GM23338 (cell line): ENCODE results near the gene ABCF2. TPM values are rescaled to one million over a fixed set of nuclear protein-coding genes. Genes with fewer than 3 reads are reported as not detected.

Experiments
- ATAC-seq: fragments of 200-7000 bp; cut with Tn5 transposase; 3 replicates; pipeline ENCODE4 v1.9.1; 2020
- DNase-seq: peaks from one replicate; pipeline ENCODE4 v3.0.0-alpha.2; 2015; ENCODE audit warnings: low spot score
- H2AFZ ChIP-seq: fragments of 200-600 bp; sonication (generic); 2 replicates; pipeline ENCODE4 v1.8.0; 2016; ENCODE audit warnings: antibody characterized with exemption, mild to moderate bottlenecking, moderate library complexity
- H3F3A ChIP-seq: fragments of 200-600 bp; sonication (generic); replicated peaks from 2 replicates; pipeline ENCODE4 v1.8.0; 2017; ENCODE audit warnings: antibody characterized with exemption, mixed run types, low read depth
- H3K27ac ChIP-seq: fragments of 200-600 bp; sonication (generic); 2 replicates; pipeline ENCODE4 v1.6.1; 2016; ENCODE audit warnings: low read depth
- H3K27me3 ChIP-seq: fragments of 200-600 bp; sonication (generic); 2 replicates; pipeline ENCODE4 v1.8.0; 2016; ENCODE audit warnings: mild to moderate bottlenecking, mixed run types, moderate library complexity; ENCODE audit not compliant: insufficient read depth
- H3K36me3 ChIP-seq: fragments of 200-600 bp; sonication (generic); 2 replicates; pipeline ENCODE4 v1.8.0; 2016; ENCODE audit warnings: mild to moderate bottlenecking; ENCODE audit not compliant: insufficient read depth
- H3K4me1 ChIP-seq: fragments of 200-600 bp; sonication (generic); 2 replicates; pipeline ENCODE4 v1.8.0; 2016; ENCODE audit warnings: mild to moderate bottlenecking, moderate library complexity; ENCODE audit not compliant: insufficient read depth
- H3K4me2 ChIP-seq: fragments of 200-600 bp; sonication (generic); 2 replicates; pipeline ENCODE4 v1.7.1; 2017; ENCODE audit warnings: mixed run types
- H3K4me3 ChIP-seq: fragments of 200-600 bp; sonication (generic); 2 replicates; pipeline ENCODE4 v1.6.1; 2016; ENCODE audit warnings: mixed run types
- H3K79me2 ChIP-seq: fragments of 200-600 bp; sonication (generic); replicated peaks from 2 replicates; pipeline ENCODE4 v1.8.0; 2017; ENCODE audit warnings: mild to moderate bottlenecking; ENCODE audit not compliant: insufficient read depth
- H3K9me2 ChIP-seq: fragments of 200-600 bp; sonication (generic); 2 replicates; pipeline ENCODE4 v1.8.0; 2017; ENCODE audit not compliant: insufficient read depth
- H4K20me1 ChIP-seq: fragments of 200-600 bp; sonication (generic); replicated peaks from 2 replicates; pipeline ENCODE4 v1.8.0; 2017; ENCODE audit warnings: mild to moderate bottlenecking; ENCODE audit not compliant: insufficient read depth
- H3K27ac Mint-ChIP-seq: 2 replicates; pipeline ENCODE4 v1.8.0; 2020; ENCODE audit warnings: inconsistent platforms, mild to moderate bottlenecking, moderate library complexity, mixed read lengths
- H3K27me3 Mint-ChIP-seq: 3 replicates; pipeline ENCODE4 v1.8.0; 2022; ENCODE audit warnings: low read depth, mild to moderate bottlenecking, moderate library complexity, mixed read lengths, inconsistent platforms; ENCODE audit not compliant: insufficient read depth, poor library complexity
- H3K36me3 Mint-ChIP-seq: 3 replicates; pipeline ENCODE4 v1.8.0; 2021; ENCODE audit warnings: low read depth, mild to moderate bottlenecking, inconsistent platforms, moderate library complexity, mixed read lengths
- H3K4me1 Mint-ChIP-seq: 3 replicates; pipeline ENCODE4 v1.8.0; 2020; ENCODE audit warnings: mild to moderate bottlenecking, inconsistent platforms, mixed read lengths
- H3K4me3 Mint-ChIP-seq: 3 replicates; pipeline ENCODE4 v1.8.0; 2021; ENCODE audit warnings: moderate library complexity, mild to moderate bottlenecking, inconsistent platforms, mixed read lengths
- H3K9me3 Mint-ChIP-seq: 3 replicates; pipeline ENCODE4 v1.8.0; 2020; ENCODE audit warnings: moderate library complexity, mild to moderate bottlenecking, inconsistent platforms, mixed read lengths
- CREB1 ChIP-seq: fragments of 250-450 bp; sonication (Bioruptor Pico); IDR thresholded peaks from 2 replicates; pipeline ENCODE4 v1.5.0; 2020; ENCODE audit warnings: low read depth, mild to moderate bottlenecking, moderate library complexity
- EZH2 ChIP-seq: fragments of 200-600 bp; sonication (generic); IDR thresholded peaks from one replicate; pipeline ENCODE4 v1.8.0; 2017; ENCODE audit warnings: antibody characterized with exemption, mild to moderate bottlenecking, low read depth; ENCODE audit not compliant: unreplicated experiment
- EZH2phosphoT487 ChIP-seq: fragments of 200-600 bp; sonication (generic); IDR thresholded peaks from one replicate; pipeline ENCODE4 v1.8.1; 2018; ENCODE audit warnings: antibody characterized with exemption; ENCODE audit not compliant: unreplicated experiment
- JUNB ChIP-seq: IDR thresholded peaks from one replicate; pipeline ENCODE4 v1.6.1; 2016; ENCODE audit warnings: antibody characterized with exemption; ENCODE audit not compliant: unreplicated experiment
- NANOG ChIP-seq: IDR thresholded peaks from 2 replicates; pipeline ENCODE4 v1.6.1; 2016; ENCODE audit warnings: antibody characterized with exemption, borderline replicate concordance
- POLR2AphosphoS5 ChIP-seq: IDR thresholded peaks from 2 replicates; pipeline ENCODE4 v1.6.1; 2016; ENCODE audit warnings: antibody characterized with exemption, low read depth
- STAT1 ChIP-seq: IDR thresholded peaks from one replicate; pipeline ENCODE4 v1.6.1; 2016; ENCODE audit warnings: antibody characterized with exemption; ENCODE audit not compliant: unreplicated experiment
- ZNF114 ChIP-seq: fragments of 250-450 bp; sonication (Bioruptor Pico); IDR thresholded peaks from 2 replicates; pipeline ENCODE4 v1.5.0; 2020; ENCODE audit warnings: mild to moderate bottlenecking, moderate library complexity
- ZNF331 ChIP-seq: fragments of 250-450 bp; sonication (Bioruptor Pico); IDR thresholded peaks from 2 replicates; pipeline ENCODE4 v1.5.0; 2020; ENCODE audit warnings: low read depth, mild to moderate bottlenecking, moderate library complexity
- polyA plus RNA-seq: library from polyadenylated mRNA; unstranded; fragments of >200 nt; fragmentation: Nextera tagmentation; extraction: Ambion mirVana; gene quantifications from 2 replicates; pipeline ENCODE4 v1.2.1, GENCODE V29; 2016
- total RNA-seq: library from RNA; depleted of rRNA; stranded (reverse); fragments of >200 nt; shearing (Covaris generic); gene quantifications from 2 replicates; pipeline ENCODE4 v1.2.3, GENCODE V29; 2014
- TF ChIP-seq, protein P1 (sequence below): IDR thresholded peaks from 2 replicates; pipeline ENCODE4 v1.6.1; 2016; ENCODE audit warnings: antibody characterized with exemption
- TF ChIP-seq, protein P2 (sequence below), 2 experiments: fragments of 200-600 bp in 1 of 2; sonication (generic) in 1 of 2; conservative IDR thresholded peaks; 2 replicates each; pipeline versions ENCODE4 v1.5.1 to v1.6.1; 2016 to 2017; ENCODE audit warnings: antibody characterized with exemption in 2 of 2, low read depth in 2 of 2, mild to moderate bottlenecking in 2 of 2, moderate library complexity in 1 of 2
- TF ChIP-seq, protein P3 (sequence below): fragments of 250-450 bp; sonication (Bioruptor Pico); IDR thresholded peaks from 2 replicates; pipeline ENCODE4 v1.5.0; 2020; ENCODE audit warnings: mild to moderate bottlenecking, moderate library complexity
- TF ChIP-seq, protein P4 (sequence below): IDR thresholded peaks from one replicate; pipeline ENCODE4 v1.6.1; 2018; ENCODE audit warnings: antibody characterized with exemption; ENCODE audit not compliant: unreplicated experiment

ABCF2 gene
- total and polyA plus RNA-seq, 2 experiments from 2014 or later = 18.7 to 58.7 TPM

DNA sequence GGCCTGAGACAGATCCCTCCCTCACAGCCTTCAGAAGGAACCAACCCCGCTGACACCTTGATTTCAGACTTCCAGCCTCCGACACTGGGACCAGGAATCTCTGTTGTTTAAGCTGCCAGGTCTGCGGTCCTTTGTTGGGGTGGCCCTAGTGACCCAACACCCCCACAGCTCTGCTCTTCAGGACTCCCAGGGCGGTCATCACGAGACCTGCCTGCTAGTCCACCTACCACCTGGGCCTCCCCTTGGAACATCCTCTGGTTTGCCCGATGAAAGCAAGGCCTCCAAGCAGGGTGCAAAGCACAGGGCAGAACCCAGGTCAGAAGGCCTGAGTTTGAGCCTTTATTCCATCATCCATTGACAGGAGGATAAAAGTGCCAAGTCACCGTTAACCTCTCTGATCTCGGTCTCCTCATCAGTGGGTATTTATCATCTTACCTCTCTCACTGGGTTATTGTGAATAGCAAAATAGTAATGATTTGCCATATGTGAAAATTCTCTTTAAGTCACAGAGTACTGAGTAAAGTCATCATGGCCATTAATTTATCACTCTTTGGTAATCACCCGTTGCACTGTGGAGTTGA lies 38.4 kb upstream of the ABCF2 start:
- H3K79me2 ChIP-seq = no peaks in the 10 kb centered on the region
- ATAC-seq = no peak

More for the DNA sequence above, 38.4 kb upstream of the ABCF2 start:
- Histone ChIP-seq H3K36me3 (no peaks in the 10 kb centered on the region), H3K27me3 (no peaks in the 10 kb centered on the region), H3K4me1 (no peaks in the 10 kb centered on the region), H3F3A (no peaks in the 10 kb centered on the region), H3K9me2 (no peaks in the 10 kb centered on the region), H2AFZ (no peak overlapping the region), H3K4me2 (no peak overlapping the region), H4K20me1 (no peaks in the 10 kb centered on the region), H3K27ac (no peak overlapping the region), H3K4me3 (no peak overlapping the region)
- Mint-ChIP-seq H3K4me1 (peaks cover 1% of the 10 kb centered on the region; the same call in 1 of the 3 replicates), H3K27me3 (peaks cover 10% of the 10 kb centered on the region), H3K36me3 (no peaks in the 10 kb centered on the region), H3K9me3 (no peaks in the 10 kb centered on the region), H3K27ac (no peak overlapping the region), H3K4me3 (no peak overlapping the region)
- TF ChIP-seq EZH2 (no peak), STAT1 (no peak), EZH2phosphoT487 (no peak), JUNB (no peak), ZNF114 (no peak), ZNF331 (CRISPR knock-in tag) (no peak), NANOG (no peak), CREB1 (CRISPR knock-in tag) (no peak), POLR2AphosphoS5 (no peak)
- TF ChIP-seq, protein P1, sequence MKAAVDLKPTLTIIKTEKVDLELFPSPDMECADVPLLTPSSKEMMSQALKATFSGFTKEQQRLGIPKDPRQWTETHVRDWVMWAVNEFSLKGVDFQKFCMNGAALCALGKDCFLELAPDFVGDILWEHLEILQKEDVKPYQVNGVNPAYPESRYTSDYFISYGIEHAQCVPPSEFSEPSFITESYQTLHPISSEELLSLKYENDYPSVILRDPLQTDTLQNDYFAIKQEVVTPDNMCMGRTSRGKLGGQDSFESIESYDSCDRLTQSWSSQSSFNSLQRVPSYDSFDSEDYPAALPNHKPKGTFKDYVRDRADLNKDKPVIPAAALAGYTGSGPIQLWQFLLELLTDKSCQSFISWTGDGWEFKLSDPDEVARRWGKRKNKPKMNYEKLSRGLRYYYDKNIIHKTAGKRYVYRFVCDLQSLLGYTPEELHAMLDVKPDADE = no peak
- TF ChIP-seq, protein P2, sequence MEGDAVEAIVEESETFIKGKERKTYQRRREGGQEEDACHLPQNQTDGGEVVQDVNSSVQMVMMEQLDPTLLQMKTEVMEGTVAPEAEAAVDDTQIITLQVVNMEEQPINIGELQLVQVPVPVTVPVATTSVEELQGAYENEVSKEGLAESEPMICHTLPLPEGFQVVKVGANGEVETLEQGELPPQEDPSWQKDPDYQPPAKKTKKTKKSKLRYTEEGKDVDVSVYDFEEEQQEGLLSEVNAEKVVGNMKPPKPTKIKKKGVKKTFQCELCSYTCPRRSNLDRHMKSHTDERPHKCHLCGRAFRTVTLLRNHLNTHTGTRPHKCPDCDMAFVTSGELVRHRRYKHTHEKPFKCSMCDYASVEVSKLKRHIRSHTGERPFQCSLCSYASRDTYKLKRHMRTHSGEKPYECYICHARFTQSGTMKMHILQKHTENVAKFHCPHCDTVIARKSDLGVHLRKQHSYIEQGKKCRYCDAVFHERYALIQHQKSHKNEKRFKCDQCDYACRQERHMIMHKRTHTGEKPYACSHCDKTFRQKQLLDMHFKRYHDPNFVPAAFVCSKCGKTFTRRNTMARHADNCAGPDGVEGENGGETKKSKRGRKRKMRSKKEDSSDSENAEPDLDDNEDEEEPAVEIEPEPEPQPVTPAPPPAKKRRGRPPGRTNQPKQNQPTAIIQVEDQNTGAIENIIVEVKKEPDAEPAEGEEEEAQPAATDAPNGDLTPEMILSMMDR (conservative IDR thresholded peaks at IDR 0.05; ENCODE audit: low read depth in 2 of 2) = no peak
- TF ChIP-seq, protein P3, sequence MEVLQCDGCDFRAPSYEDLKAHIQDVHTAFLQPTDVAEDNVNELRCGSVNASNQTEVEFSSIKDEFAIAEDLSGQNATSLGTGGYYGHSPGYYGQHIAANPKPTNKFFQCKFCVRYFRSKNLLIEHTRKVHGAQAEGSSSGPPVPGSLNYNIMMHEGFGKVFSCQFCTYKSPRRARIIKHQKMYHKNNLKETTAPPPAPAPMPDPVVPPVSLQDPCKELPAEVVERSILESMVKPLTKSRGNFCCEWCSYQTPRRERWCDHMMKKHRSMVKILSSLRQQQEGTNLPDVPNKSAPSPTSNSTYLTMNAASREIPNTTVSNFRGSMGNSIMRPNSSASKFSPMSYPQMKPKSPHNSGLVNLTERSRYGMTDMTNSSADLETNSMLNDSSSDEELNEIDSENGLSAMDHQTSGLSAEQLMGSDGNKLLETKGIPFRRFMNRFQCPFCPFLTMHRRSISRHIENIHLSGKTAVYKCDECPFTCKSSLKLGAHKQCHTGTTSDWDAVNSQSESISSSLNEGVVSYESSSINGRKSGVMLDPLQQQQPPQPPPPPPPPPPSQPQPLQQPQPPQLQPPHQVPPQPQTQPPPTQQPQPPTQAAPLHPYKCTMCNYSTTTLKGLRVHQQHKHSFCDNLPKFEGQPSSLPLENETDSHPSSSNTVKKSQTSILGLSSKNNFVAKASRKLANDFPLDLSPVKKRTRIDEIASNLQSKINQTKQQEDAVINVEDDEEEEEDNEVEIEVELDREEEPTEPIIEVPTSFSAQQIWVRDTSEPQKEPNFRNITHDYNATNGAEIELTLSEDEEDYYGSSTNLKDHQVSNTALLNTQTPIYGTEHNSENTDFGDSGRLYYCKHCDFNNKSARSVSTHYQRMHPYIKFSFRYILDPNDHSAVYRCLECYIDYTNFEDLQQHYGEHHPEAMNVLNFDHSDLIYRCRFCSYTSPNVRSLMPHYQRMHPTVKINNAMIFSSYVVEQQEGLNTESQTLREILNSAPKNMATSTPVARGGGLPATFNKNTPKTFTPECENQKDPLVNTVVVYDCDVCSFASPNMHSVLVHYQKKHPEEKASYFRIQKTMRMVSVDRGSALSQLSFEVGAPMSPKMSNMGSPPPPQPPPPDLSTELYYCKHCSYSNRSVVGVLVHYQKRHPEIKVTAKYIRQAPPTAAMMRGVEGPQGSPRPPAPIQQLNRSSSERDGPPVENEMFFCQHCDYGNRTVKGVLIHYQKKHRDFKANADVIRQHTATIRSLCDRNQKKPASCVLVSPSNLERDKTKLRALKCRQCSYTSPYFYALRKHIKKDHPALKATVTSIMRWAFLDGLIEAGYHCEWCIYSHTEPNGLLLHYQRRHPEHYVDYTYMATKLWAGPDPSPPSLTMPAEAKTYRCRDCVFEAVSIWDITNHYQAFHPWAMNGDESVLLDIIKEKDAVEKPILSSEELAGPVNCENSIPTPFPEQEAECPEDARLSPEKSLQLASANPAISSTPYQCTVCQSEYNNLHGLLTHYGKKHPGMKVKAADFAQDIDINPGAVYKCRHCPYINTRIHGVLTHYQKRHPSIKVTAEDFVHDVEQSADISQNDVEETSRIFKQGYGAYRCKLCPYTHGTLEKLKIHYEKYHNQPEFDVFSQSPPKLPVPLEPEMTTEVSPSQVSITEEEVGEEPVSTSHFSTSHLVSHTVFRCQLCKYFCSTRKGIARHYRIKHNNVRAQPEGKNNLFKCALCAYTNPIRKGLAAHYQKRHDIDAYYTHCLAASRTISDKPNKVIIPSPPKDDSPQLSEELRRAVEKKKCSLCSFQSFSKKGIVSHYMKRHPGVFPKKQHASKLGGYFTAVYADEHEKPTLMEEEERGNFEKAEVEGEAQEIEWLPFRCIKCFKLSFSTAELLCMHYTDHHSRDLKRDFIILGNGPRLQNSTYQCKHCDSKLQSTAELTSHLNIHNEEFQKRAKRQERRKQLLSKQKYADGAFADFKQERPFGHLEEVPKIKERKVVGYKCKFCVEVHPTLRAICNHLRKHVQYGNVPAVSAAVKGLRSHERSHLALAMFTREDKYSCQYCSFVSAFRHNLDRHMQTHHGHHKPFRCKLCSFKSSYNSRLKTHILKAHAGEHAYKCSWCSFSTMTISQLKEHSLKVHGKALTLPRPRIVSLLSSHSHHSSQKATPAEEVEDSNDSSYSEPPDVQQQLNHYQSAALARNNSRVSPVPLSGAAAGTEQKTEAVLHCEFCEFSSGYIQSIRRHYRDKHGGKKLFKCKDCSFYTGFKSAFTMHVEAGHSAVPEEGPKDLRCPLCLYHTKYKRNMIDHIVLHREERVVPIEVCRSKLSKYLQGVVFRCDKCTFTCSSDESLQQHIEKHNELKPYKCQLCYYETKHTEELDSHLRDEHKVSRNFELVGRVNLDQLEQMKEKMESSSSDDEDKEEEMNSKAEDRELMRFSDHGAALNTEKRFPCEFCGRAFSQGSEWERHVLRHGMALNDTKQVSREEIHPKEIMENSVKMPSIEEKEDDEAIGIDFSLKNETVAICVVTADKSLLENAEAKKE = no peak
- TF ChIP-seq, protein P4, sequence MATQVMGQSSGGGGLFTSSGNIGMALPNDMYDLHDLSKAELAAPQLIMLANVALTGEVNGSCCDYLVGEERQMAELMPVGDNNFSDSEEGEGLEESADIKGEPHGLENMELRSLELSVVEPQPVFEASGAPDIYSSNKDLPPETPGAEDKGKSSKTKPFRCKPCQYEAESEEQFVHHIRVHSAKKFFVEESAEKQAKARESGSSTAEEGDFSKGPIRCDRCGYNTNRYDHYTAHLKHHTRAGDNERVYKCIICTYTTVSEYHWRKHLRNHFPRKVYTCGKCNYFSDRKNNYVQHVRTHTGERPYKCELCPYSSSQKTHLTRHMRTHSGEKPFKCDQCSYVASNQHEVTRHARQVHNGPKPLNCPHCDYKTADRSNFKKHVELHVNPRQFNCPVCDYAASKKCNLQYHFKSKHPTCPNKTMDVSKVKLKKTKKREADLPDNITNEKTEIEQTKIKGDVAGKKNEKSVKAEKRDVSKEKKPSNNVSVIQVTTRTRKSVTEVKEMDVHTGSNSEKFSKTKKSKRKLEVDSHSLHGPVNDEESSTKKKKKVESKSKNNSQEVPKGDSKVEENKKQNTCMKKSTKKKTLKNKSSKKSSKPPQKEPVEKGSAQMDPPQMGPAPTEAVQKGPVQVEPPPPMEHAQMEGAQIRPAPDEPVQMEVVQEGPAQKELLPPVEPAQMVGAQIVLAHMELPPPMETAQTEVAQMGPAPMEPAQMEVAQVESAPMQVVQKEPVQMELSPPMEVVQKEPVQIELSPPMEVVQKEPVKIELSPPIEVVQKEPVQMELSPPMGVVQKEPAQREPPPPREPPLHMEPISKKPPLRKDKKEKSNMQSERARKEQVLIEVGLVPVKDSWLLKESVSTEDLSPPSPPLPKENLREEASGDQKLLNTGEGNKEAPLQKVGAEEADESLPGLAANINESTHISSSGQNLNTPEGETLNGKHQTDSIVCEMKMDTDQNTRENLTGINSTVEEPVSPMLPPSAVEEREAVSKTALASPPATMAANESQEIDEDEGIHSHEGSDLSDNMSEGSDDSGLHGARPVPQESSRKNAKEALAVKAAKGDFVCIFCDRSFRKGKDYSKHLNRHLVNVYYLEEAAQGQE = no peak
- DNase-seq = no peak
